ENCODE measurements around the gene SLC6A17.

Gene SLC6A17

GRCh38 chr1:110172001-110172400, 21.7 kb downstream of the SLC6A17 start:
- Mint-ChIP-seq H3K4me3 (no peak overlapping the region), H3K4me1 (no peaks in the 10 kb centered on the region), H3K27ac (no peak overlapping the region), H3K36me3 (no peaks in the 10 kb centered on the region), H3K27me3 (peaks cover 27% of the 10 kb centered on the region), H3K9me3 (no peaks in the 10 kb centered on the region)
- DNase-seq, result no peak
- CTCF ChIA-PET, result no interaction called here

GRCh38 chr1:110173466-110174105, 23.3 kb downstream of the SLC6A17 start:
- H3K36me3 Mint-ChIP-seq, result no peaks in the 10 kb centered on the region
- no peaks in the 10 kb centered on the region for H3K9me3 Mint-ChIP-seq
- no peaks in the 10 kb centered on the region for H3K4me1 Mint-ChIP-seq
- no peak overlapping the region for H3K4me3 Mint-ChIP-seq
- DNase-seq, result no peak
- H3K27me3 Mint-ChIP-seq, result peaks cover 24% of the 10 kb centered on the region
- CTCF ChIA-PET, result no interaction called here
- H3K27ac Mint-ChIP-seq, result no peak overlapping the region

GRCh38 chr1:110174961-110175360, 24.7 kb downstream of the SLC6A17 start:
- DNase-seq, result no peak
- Mint-ChIP-seq H3K27ac (no peak overlapping the region), H3K27me3 (peaks cover 24% of the 10 kb centered on the region), H3K9me3 (no peaks in the 10 kb centered on the region), H3K36me3 (no peaks in the 10 kb centered on the region), H3K4me3 (no peak overlapping the region), H3K4me1 (no peaks in the 10 kb centered on the region)
- CTCF ChIA-PET, result no interaction called here

GRCh38 chr1:110176299-110176956, 26.1 kb downstream of the SLC6A17 start:
- Mint-ChIP-seq H3K4me3 (no peak overlapping the region), H3K9me3 (no peaks in the 10 kb centered on the region), H3K27me3 (peaks cover 24% of the 10 kb centered on the region), H3K4me1 (no peaks in the 10 kb centered on the region), H3K27ac (no peak overlapping the region), H3K36me3 (no peaks in the 10 kb centered on the region)
- no peak for DNase-seq
- CTCF ChIA-PET, result interaction anchor here (1.1 to 1.4 kb wide), 3 partner anchors 284 to 320 kb away, joined by 3 read pairs; no protein-coding TSS in a partner anchor

- Mint-ChIP-seq H3K27me3 (peaks cover 20% of the 10 kb centered on the region), H3K4me1 (no peaks in the 10 kb centered on the region), H3K9me3 (no peaks in the 10 kb centered on the region), H3K36me3 (no peaks in the 10 kb centered on the region), H3K4me3 (no peak overlapping the region), H3K27ac (no peak overlapping the region)
- no peak for DNase-seq
- CTCF ChIA-PET, result interaction anchor here (1.4 kb wide), 1 partner anchor 288 kb away, joined by 3 read pairs; no protein-coding TSS in a partner anchor
Observed at GRCh38 chr1:110177775-110178174, 27.5 kb downstream of the SLC6A17 start.

GRCh38 chr1:110183642-110184167, 33.4 kb downstream of the SLC6A17 start:
- no peak for DNase-seq
- Mint-ChIP-seq H3K27me3 (peaks cover 24% of the 10 kb centered on the region), H3K36me3 (no peaks in the 10 kb centered on the region), H3K9me3 (no peaks in the 10 kb centered on the region), H3K4me1 (no peaks in the 10 kb centered on the region), H3K4me3 (no peak overlapping the region), H3K27ac (no peak overlapping the region)
- CTCF ChIA-PET, result no interaction called here

- Mint-ChIP-seq H3K27me3 (peaks cover 31% of the 10 kb centered on the region), H3K36me3 (no peaks in the 10 kb centered on the region), H3K4me3 (no peak overlapping the region), H3K9me3 (no peaks in the 10 kb centered on the region), H3K4me1 (no peaks in the 10 kb centered on the region), H3K27ac (no peak overlapping the region)
- no peak for DNase-seq
- CTCF ChIA-PET, result interaction anchor here (2.5 kb wide), 1 partner anchor 12 kb away, joined by 11 read pairs; no protein-coding TSS in a partner anchor
Observed at GRCh38 chr1:110184446-110184845, 34.2 kb downstream of the SLC6A17 start.

- H3K36me3 Mint-ChIP-seq, result no peaks in the 10 kb centered on the region
- H3K27ac Mint-ChIP-seq, result no peak overlapping the region
- no peak overlapping the region for H3K4me3 Mint-ChIP-seq
- no peak for DNase-seq
- CTCF ChIA-PET, result interaction anchor here (2.5 kb wide), 1 partner anchor 12 kb away, joined by 11 read pairs; no protein-coding TSS in a partner anchor
- peaks cover 31% of the 10 kb centered on the region for H3K27me3 Mint-ChIP-seq
- no peaks in the 10 kb centered on the region for H3K4me1 Mint-ChIP-seq
- no peaks in the 10 kb centered on the region for H3K9me3 Mint-ChIP-seq
Observed at GRCh38 chr1:110185181-110185580, 34.9 kb downstream of the SLC6A17 start.

GRCh38 chr1:110186558-110186957, 36.3 kb downstream of the SLC6A17 start:
- Mint-ChIP-seq H3K36me3 (no peaks in the 10 kb centered on the region), H3K9me3 (no peaks in the 10 kb centered on the region), H3K27me3 (peaks cover 34% of the 10 kb centered on the region), H3K4me1 (no peaks in the 10 kb centered on the region), H3K27ac (no peak overlapping the region), H3K4me3 (no peak overlapping the region)
- DNase-seq, result no peak
- CTCF ChIA-PET, result interaction anchor here (1.2 to 2.5 kb wide), 2 partner anchors 10 to 18 kb away, joined by 3 to 11 read pairs; no protein-coding TSS in a partner anchor

- DNase-seq, result no peak
- H3K4me1 Mint-ChIP-seq, result no peaks in the 10 kb centered on the region
Observed at GRCh38 chr1:110187139-110187890, 37.0 kb downstream of the SLC6A17 start.

GRCh38 chr1:110188035-110188618, 37.8 kb downstream of the SLC6A17 start:
- Mint-ChIP-seq H3K36me3 (no peaks in the 10 kb centered on the region), H3K4me3 (no peak overlapping the region), H3K9me3 (no peaks in the 10 kb centered on the region), H3K4me1 (no peaks in the 10 kb centered on the region), H3K27me3 (peaks cover 34% of the 10 kb centered on the region), H3K27ac (no peak overlapping the region)
- no peak for DNase-seq
- CTCF ChIA-PET, result interaction anchor here (0.8 to 1.5 kb wide), 2 partner anchors 248 to 308 kb away, joined by 3 read pairs; no protein-coding TSS in a partner anchor

More at GRCh38 chr1:110187139-110187890, 37.0 kb downstream of the SLC6A17 start:
- Mint-ChIP-seq H3K4me3 (no peak overlapping the region), H3K27ac (no peak overlapping the region), H3K9me3 (no peaks in the 10 kb centered on the region), H3K36me3 (no peaks in the 10 kb centered on the region), H3K27me3 (peaks cover 34% of the 10 kb centered on the region)
- CTCF ChIA-PET, result interaction anchor here (1.2 to 2.5 kb wide), 3 partner anchors 10 to 308 kb away, joined by 3 to 11 read pairs (median 3); no protein-coding TSS in a partner anchor

GRCh38 chr1:110189181-110189580, 38.9 kb downstream of the SLC6A17 start:
- Mint-ChIP-seq H3K4me1 (no peaks in the 10 kb centered on the region), H3K27ac (no peak overlapping the region), H3K9me3 (no peaks in the 10 kb centered on the region), H3K36me3 (no peaks in the 10 kb centered on the region), H3K27me3 (peaks cover 34% of the 10 kb centered on the region), H3K4me3 (no peak overlapping the region)
- CTCF ChIA-PET, result interaction anchor here (1.1 kb wide), 1 partner anchor 18 kb away, joined by 3 read pairs; no protein-coding TSS in a partner anchor
- no peak for DNase-seq

GRCh38 chr1:110190282-110190929, 40.1 kb downstream of the SLC6A17 start:
- H3K27me3 Mint-ChIP-seq, result peaks cover 25% of the 10 kb centered on the region
- no peak for DNase-seq
- H3K9me3 Mint-ChIP-seq, result no peaks in the 10 kb centered on the region
- H3K4me1 Mint-ChIP-seq, result no peaks in the 10 kb centered on the region
- H3K4me3 Mint-ChIP-seq, result no peak overlapping the region
- CTCF ChIA-PET, result interaction anchor here (0.8 to 2.0 kb wide), 3 partner anchors 12 to 270 kb away, joined by 3 to 8 read pairs (median 3); no protein-coding TSS in a partner anchor
- H3K36me3 Mint-ChIP-seq, result no peaks in the 10 kb centered on the region
- no peak overlapping the region for H3K27ac Mint-ChIP-seq
